HEK293 (cell line): ENCODE results near the gene KANSL1.

Experiments used
- HOXC10 ChIP-seq: sonication (generic); formaldehyde crosslinking; IDR thresholded peaks from 2 replicates; pipeline ENCODE4 v1.8.1; 2023; ENCODE audit warnings: mild to moderate bottlenecking, missing genetic modification reagents
- KLF7 ChIP-seq: fragments of 450-650 bp; formaldehyde crosslinking; IDR thresholded peaks from 2 replicates; pipeline ENCODE4 v1.5.1; 2016; ENCODE audit warnings: missing biosample characterization, missing genetic modification characterization, borderline replicate concordance
- KLF8 ChIP-seq: fragments of 450-650 bp; formaldehyde crosslinking; IDR thresholded peaks from 2 replicates; pipeline ENCODE4 v1.5.1; 2016; ENCODE audit warnings: missing biosample characterization, missing genetic modification characterization
- OVOL3 ChIP-seq: fragments of 450-650 bp; formaldehyde crosslinking; IDR thresholded peaks from 2 replicates; pipeline ENCODE4 v1.5.1; 2016; ENCODE audit warnings: missing biosample characterization, missing genetic modification characterization
- SETDB1 ChIP-seq: IDR thresholded peaks from one replicate; pipeline ENCODE4 v1.6.1; 2017; ENCODE audit warnings: mild to moderate bottlenecking, low read length, moderate library complexity, mixed read lengths; ENCODE audit not compliant: insufficient read length
- TRIM28 ChIP-seq: IDR thresholded peaks from 2 replicates; pipeline ENCODE4 v1.6.1; 2011; ENCODE audit warnings: low read length, control low read depth, borderline replicate concordance
- ZBTB21 ChIP-seq: fragments of 450-650 bp; formaldehyde crosslinking; IDR thresholded peaks from 2 replicates; pipeline ENCODE4 v1.5.1; 2017; ENCODE audit warnings: missing biosample characterization, missing genetic modification characterization
- ZEB2 ChIP-seq: fragments of 450-650 bp; formaldehyde crosslinking; IDR thresholded peaks from 2 replicates; pipeline ENCODE4 v1.5.1; 2016; ENCODE audit warnings: missing biosample characterization, missing genetic modification characterization
- ZFP37 ChIP-seq: fragments of 450-650 bp; formaldehyde crosslinking; IDR thresholded peaks from 2 replicates; pipeline ENCODE4 v1.5.1; 2016; ENCODE audit warnings: missing biosample characterization, missing genetic modification characterization
- ZFP69B ChIP-seq: fragments of 450-650 bp; formaldehyde crosslinking; IDR thresholded peaks from 2 replicates; pipeline ENCODE4 v1.5.1; 2016; ENCODE audit warnings: missing biosample characterization, missing genetic modification characterization
- ZNF37A ChIP-seq: fragments of 450-650 bp; IDR thresholded peaks from 2 replicates; pipeline ENCODE4 v1.5.1; 2018; ENCODE audit warnings: missing biosample characterization, missing genetic modification characterization
- ZNF394 ChIP-seq: fragments of 450-650 bp; formaldehyde crosslinking; IDR thresholded peaks from 2 replicates; pipeline ENCODE4 v1.5.1; 2016; ENCODE audit warnings: missing biosample characterization, missing genetic modification characterization, mild to moderate bottlenecking, moderate library complexity, borderline replicate concordance
- ZNF423 ChIP-seq: fragments of 450-650 bp; formaldehyde crosslinking; IDR thresholded peaks from 2 replicates; pipeline ENCODE4 v1.5.1; 2016; ENCODE audit warnings: missing biosample characterization, missing genetic modification characterization
- ZNF530 ChIP-seq: fragments of 450-650 bp; formaldehyde crosslinking; IDR thresholded peaks from 2 replicates; pipeline ENCODE4 v1.5.1; 2016; ENCODE audit warnings: low read depth, missing biosample characterization, missing genetic modification characterization
- ZNF623 ChIP-seq: fragments of 450-650 bp; formaldehyde crosslinking; IDR thresholded peaks from 2 replicates; pipeline ENCODE4 v1.5.1; 2016; ENCODE audit warnings: missing biosample characterization, missing genetic modification characterization
- ZNF629 ChIP-seq: fragments of 450-650 bp; formaldehyde crosslinking; IDR thresholded peaks from 2 replicates; pipeline ENCODE4 v1.5.1; 2017; ENCODE audit warnings: missing biosample characterization, missing genetic modification characterization
- ZNF654 ChIP-seq: fragments of 450-650 bp; formaldehyde crosslinking; IDR thresholded peaks from 2 replicates; pipeline ENCODE4 v1.5.1; 2016; ENCODE audit warnings: low read depth, missing biosample characterization, missing genetic modification characterization
- ZNF791 ChIP-seq: fragments of 450-650 bp; formaldehyde crosslinking; IDR thresholded peaks from 2 replicates; pipeline ENCODE4 v1.5.1; 2016; ENCODE audit warnings: missing biosample characterization, missing genetic modification characterization
- TF ChIP-seq, protein P1 (sequence below): fragments of 450-650 bp; formaldehyde crosslinking; IDR thresholded peaks from 2 replicates; pipeline ENCODE4 v1.5.1; 2016; ENCODE audit warnings: missing biosample characterization, missing genetic modification characterization
- TF ChIP-seq, protein P2 (sequence below): fragments of 450-650 bp; formaldehyde crosslinking; IDR thresholded peaks from 2 replicates; pipeline ENCODE4 v1.5.1; 2016; ENCODE audit warnings: missing biosample characterization, missing genetic modification characterization
- TF ChIP-seq, protein P3 (sequence below): fragments of 450-650 bp; formaldehyde crosslinking; IDR thresholded peaks from 2 replicates; pipeline ENCODE4 v1.5.1; 2016; ENCODE audit warnings: missing biosample characterization, missing genetic modification characterization
- TF ChIP-seq, protein P4 (sequence below): fragments of 450-650 bp; formaldehyde crosslinking; IDR thresholded peaks from 2 replicates; pipeline ENCODE4 v1.5.1; 2016; ENCODE audit warnings: missing biosample characterization, missing genetic modification characterization
- TF ChIP-seq, protein P5 (sequence below): fragments of 450-650 bp; formaldehyde crosslinking; IDR thresholded peaks from 2 replicates; pipeline ENCODE4 v1.5.1; 2016; ENCODE audit warnings: missing biosample characterization, missing genetic modification characterization
- TF ChIP-seq, protein P6 (sequence below): fragments of 450-650 bp; formaldehyde crosslinking; IDR thresholded peaks from 2 replicates; pipeline ENCODE4 v1.5.1; 2016; ENCODE audit warnings: missing biosample characterization, missing genetic modification characterization
- TF ChIP-seq, protein P7 (sequence below): fragments of 450-650 bp; formaldehyde crosslinking; IDR thresholded peaks from 2 replicates; pipeline ENCODE4 v1.5.1; 2016; ENCODE audit warnings: missing biosample characterization, missing genetic modification characterization
- TF ChIP-seq, protein P8 (sequence below): fragments of 450-650 bp; formaldehyde crosslinking; IDR thresholded peaks from 2 replicates; pipeline ENCODE4 v1.5.1; 2016; ENCODE audit warnings: missing biosample characterization, missing genetic modification characterization

Gene KANSL1

DNA sequence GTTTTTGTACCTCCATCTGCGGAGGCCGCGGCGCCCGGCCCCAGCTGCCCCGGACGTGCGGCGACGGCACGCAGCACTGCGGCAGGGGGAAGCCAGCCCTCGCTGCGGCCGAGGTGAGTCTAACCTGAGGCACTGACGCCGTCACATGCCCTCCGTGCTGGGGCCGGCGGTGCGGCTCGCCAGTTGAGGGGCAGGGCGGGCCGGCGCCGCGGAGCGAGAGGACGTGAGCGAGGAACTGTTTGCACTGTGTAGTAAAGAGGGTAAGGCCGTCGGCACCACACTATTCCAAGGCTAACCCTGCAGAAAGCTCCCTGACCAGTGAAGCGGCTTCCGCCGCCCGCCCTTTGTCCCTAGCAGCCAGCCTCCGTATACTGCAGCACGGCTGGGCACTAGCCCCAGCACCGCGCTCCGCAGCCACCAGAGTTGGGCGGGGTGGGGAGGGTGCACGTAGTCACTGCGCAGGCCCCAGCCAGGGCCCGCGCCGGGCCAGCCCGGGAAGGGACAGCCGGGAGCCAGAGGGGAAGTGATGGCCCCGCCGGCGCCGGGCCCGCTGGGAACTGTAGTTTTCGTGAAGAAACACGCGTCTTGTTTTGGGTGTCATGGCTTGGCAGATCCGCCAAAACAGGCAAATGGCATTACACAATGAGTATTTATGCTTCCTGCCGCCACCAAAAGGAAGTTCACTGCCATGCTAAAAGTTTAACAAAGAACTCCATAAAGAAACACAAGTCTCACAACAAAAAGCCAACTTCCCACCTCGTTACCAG, 580 bp upstream of the KANSL1 start (continued):
- TF ChIP-seq ZNF629 (tag by site-specific recombination): 0 out of 2 replicates have a peak, but pooled peaks have one; percentile 59
- TF ChIP-seq ZNF37A (tag by site-specific recombination): 0 out of 2 replicates have a peak, but pooled peaks have one; percentile 3
- TF ChIP-seq, protein P1, sequence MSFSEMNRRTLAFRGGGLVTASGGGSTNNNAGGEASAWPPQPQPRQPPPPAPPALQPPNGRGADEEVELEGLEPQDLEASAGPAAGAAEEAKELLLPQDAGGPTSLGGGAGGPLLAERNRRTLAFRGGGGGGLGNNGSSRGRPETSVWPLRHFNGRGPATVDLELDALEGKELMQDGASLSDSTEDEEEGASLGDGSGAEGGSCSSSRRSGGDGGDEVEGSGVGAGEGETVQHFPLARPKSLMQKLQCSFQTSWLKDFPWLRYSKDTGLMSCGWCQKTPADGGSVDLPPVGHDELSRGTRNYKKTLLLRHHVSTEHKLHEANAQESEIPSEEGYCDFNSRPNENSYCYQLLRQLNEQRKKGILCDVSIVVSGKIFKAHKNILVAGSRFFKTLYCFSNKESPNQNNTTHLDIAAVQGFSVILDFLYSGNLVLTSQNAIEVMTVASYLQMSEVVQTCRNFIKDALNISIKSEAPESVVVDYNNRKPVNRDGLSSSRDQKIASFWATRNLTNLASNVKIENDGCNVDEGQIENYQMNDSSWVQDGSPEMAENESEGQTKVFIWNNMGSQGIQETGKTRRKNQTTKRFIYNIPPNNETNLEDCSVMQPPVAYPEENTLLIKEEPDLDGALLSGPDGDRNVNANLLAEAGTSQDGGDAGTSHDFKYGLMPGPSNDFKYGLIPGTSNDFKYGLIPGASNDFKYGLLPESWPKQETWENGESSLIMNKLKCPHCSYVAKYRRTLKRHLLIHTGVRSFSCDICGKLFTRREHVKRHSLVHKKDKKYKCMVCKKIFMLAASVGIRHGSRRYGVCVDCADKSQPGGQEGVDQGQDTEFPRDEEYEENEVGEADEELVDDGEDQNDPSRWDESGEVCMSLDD: no peak
- 0 out of 2 replicates have a peak, but pooled peaks have one; percentile 2 for TF ChIP-seq ZNF654 (tag by site-specific recombination)
- TF ChIP-seq ZNF623 (tag by site-specific recombination): no peak
- TF ChIP-seq ZFP69B: 0 out of 2 replicates have a peak, but pooled peaks have one; percentile 33
- TF ChIP-seq, protein P2, sequence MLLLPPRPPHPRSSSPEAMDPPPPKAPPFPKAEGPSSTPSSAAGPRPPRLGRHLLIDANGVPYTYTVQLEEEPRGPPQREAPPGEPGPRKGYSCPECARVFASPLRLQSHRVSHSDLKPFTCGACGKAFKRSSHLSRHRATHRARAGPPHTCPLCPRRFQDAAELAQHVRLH (tag by site-specific recombination): 0 out of 2 replicates have a peak, but pooled peaks have one; percentile 57
- TF ChIP-seq OVOL3 (tag by site-specific recombination): no peak
- no peak for TF ChIP-seq ZNF530 (tag by site-specific recombination)
- 0 out of 2 replicates have a peak, but pooled peaks have one; percentile 26 for TF ChIP-seq ZFP37 (tag by site-specific recombination)
- TF ChIP-seq, protein P3, sequence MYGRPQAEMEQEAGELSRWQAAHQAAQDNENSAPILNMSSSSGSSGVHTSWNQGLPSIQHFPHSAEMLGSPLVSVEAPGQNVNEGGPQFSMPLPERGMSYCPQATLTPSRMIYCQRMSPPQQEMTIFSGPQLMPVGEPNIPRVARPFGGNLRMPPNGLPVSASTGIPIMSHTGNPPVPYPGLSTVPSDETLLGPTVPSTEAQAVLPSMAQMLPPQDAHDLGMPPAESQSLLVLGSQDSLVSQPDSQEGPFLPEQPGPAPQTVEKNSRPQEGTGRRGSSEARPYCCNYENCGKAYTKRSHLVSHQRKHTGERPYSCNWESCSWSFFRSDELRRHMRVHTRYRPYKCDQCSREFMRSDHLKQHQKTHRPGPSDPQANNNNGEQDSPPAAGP (tag by site-specific recombination): peak; percentile 84
- TF ChIP-seq, protein P4, sequence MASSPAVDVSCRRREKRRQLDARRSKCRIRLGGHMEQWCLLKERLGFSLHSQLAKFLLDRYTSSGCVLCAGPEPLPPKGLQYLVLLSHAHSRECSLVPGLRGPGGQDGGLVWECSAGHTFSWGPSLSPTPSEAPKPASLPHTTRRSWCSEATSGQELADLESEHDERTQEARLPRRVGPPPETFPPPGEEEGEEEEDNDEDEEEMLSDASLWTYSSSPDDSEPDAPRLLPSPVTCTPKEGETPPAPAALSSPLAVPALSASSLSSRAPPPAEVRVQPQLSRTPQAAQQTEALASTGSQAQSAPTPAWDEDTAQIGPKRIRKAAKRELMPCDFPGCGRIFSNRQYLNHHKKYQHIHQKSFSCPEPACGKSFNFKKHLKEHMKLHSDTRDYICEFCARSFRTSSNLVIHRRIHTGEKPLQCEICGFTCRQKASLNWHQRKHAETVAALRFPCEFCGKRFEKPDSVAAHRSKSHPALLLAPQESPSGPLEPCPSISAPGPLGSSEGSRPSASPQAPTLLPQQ: 0 out of 2 replicates have a peak, but pooled peaks have one; percentile 9
- peak; percentile 35; the same call in 1 of the 2 replicates for TF ChIP-seq ZNF394
- TF ChIP-seq, protein P5, sequence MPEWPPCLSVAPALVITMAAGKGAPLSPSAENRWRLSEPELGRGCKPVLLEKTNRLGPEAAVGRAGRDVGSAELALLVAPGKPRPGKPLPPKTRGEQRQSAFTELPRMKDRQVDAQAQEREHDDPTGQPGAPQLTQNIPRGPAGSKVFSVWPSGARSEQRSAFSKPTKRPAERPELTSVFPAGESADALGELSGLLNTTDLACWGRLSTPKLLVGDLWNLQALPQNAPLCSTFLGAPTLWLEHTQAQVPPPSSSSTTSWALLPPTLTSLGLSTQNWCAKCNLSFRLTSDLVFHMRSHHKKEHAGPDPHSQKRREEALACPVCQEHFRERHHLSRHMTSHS (tag by site-specific recombination): no peak
- TF ChIP-seq, protein P6, sequence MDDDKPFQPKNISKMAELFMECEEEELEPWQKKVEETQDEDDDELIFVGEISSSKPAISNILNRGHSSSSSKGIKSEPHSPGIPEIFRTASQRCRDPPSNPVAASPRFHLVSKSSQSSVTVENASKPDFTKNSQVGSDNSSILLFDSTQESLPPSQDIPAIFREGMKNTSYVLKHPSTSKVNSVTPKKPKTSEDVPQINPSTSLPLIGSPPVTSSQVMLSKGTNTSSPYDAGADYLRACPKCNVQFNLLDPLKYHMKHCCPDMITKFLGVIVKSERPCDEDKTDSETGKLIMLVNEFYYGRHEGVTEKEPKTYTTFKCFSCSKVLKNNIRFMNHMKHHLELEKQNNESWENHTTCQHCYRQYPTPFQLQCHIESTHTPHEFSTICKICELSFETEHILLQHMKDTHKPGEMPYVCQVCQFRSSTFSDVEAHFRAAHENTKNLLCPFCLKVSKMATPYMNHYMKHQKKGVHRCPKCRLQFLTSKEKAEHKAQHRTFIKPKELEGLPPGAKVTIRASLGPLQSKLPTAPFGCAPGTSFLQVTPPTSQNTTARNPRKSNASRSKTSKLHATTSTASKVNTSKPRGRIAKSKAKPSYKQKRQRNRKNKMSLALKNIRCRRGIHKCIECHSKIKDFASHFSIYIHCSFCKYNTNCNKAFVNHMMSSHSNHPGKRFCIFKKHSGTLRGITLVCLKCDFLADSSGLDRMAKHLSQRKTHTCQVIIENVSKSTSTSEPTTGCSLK (tag by site-specific recombination): no peak
- peak; percentile 25; the same call in 1 of the 2 replicates for TF ChIP-seq ZBTB21 (tag by site-specific recombination)
- TF ChIP-seq SETDB1: no peak
- TF ChIP-seq, protein P7, sequence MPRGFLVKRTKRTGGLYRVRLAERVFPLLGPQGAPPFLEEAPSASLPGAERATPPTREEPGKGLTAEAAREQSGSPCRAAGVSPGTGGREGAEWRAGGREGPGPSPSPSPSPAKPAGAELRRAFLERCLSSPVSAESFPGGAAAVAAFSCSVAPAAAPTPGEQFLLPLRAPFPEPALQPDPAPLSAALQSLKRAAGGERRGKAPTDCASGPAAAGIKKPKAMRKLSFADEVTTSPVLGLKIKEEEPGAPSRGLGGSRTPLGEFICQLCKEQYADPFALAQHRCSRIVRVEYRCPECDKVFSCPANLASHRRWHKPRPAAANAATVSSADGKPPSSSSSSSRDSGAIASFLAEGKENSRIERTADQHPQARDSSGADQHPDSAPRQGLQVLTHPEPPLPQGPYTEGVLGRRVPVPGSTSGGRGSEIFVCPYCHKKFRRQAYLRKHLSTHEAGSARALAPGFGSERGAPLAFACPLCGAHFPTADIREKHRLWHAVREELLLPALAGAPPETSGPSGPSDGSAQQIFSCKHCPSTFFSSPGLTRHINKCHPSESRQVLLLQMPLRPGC (tag by site-specific recombination): 0 out of 2 replicates have a peak, but pooled peaks have one; percentile 18
- TF ChIP-seq ZEB2 (tag by site-specific recombination): peak; percentile 93
- TF ChIP-seq, protein P8, sequence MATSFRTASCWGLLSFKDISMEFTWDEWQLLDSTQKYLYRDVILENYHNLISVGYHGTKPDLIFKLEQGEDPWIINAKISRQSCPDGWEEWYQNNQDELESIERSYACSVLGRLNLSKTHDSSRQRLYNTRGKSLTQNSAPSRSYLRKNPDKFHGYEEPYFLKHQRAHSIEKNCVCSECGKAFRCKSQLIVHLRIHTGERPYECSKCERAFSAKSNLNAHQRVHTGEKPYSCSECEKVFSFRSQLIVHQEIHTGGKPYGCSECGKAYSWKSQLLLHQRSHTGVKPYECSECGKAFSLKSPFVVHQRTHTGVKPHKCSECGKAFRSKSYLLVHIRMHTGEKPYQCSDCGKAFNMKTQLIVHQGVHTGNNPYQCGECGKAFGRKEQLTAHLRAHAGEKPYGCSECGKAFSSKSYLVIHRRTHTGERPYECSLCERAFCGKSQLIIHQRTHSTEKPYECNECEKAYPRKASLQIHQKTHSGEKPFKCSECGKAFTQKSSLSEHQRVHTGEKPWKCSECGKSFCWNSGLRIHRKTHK: no peak
- TF ChIP-seq KLF7: 0 out of 2 replicates have a peak, but pooled peaks have one; percentile 62
- TF ChIP-seq HOXC10 (CRISPR knock-in tag): peak; percentile 36; the same call in 1 of the 2 replicates
- TF ChIP-seq ZNF423 (tag by site-specific recombination): no peak
- TF ChIP-seq TRIM28: peak; percentile 56; the same call in 1 of the 2 replicates
- TF ChIP-seq KLF8: peak; percentile 95
- TF ChIP-seq ZNF791: peak; percentile 44; the same call in 1 of the 2 replicates
